Nephron (organoid): ENCODE data around the gene RPL36.

Source experiments
- H3K27ac Mint-ChIP-seq, 3 experiments: 2 replicates each; pipeline ENCODE4 v1.8.0; 2020; ENCODE audit warnings: mixed read lengths in 3 of 3, mild to moderate bottlenecking in 2 of 3, moderate library complexity in 1 of 3
- H3K27me3 Mint-ChIP-seq: 2 replicates; pipeline ENCODE4 v1.8.0; 2021; ENCODE audit warnings: low read depth, mild to moderate bottlenecking, moderate library complexity, mixed read lengths
- H3K36me3 Mint-ChIP-seq: 2 replicates; pipeline ENCODE4 v1.8.0; 2020; ENCODE audit warnings: low read depth, mixed read lengths
- H3K4me1 Mint-ChIP-seq: 2 replicates; pipeline ENCODE4 v1.8.0; 2020; ENCODE audit warnings: mixed read lengths
- H3K4me3 Mint-ChIP-seq, 3 experiments: 2 replicates each; pipeline ENCODE4 v1.8.0; 2020; ENCODE audit warnings: mild to moderate bottlenecking in 3 of 3, mixed read lengths in 3 of 3, moderate library complexity in 2 of 3
- H3K9me3 Mint-ChIP-seq: 2 replicates; pipeline ENCODE4 v1.8.0; 2020; ENCODE audit warnings: mixed read lengths
- CTCF ChIP-seq, 3 experiments: fragments of 200-600 bp; sonication (generic); IDR thresholded peaks; one replicate each; pipeline ENCODE4 v1.5.0; 2021; ENCODE audit warnings: antibody characterized with exemption in 3 of 3; ENCODE audit not compliant: unreplicated experiment in 3 of 3

RPL36 gene

GRCh38 chr19:5646703-5647102, 43.4 kb upstream of the RPL36 start:
- H3K4me1 Mint-ChIP-seq: no peaks in the 10 kb centered on the region

GRCh38 chr19:5648464-5648863, 41.6 kb upstream of the RPL36 start:
- H3K4me3 Mint-ChIP-seq: no peak overlapping the region
- H3K9me3 Mint-ChIP-seq: no peaks in the 10 kb centered on the region
- peaks cover 83% of the 10 kb centered on the region for H3K36me3 Mint-ChIP-seq
- H3K27me3 Mint-ChIP-seq: no peaks in the 10 kb centered on the region
- H3K4me1 Mint-ChIP-seq: no peaks in the 10 kb centered on the region
- TF ChIP-seq CTCF (IDR thresholded peaks at IDR 0.05; ENCODE audit: unreplicated experiment in 3 of 3): no peak
- no peak overlapping the region for H3K27ac Mint-ChIP-seq

More at GRCh38 chr19:5646703-5647102, 43.4 kb upstream of the RPL36 start:
- Mint-ChIP-seq H3K27me3 (no peaks in the 10 kb centered on the region), H3K4me3 (no peak overlapping the region), H3K9me3 (no peaks in the 10 kb centered on the region), H3K27ac (no peak overlapping the region), H3K36me3 (peaks cover 84% of the 10 kb centered on the region)
- TF ChIP-seq CTCF (IDR thresholded peaks at IDR 0.05; ENCODE audit: unreplicated experiment in 3 of 3): no peak

GRCh38 chr19:5651361-5651760, 38.7 kb upstream of the RPL36 start:
- Mint-ChIP-seq H3K27ac (no peak overlapping the region), H3K4me3 (no peak overlapping the region), H3K27me3 (no peaks in the 10 kb centered on the region), H3K4me1 (no peaks in the 10 kb centered on the region), H3K9me3 (no peaks in the 10 kb centered on the region), H3K36me3 (peaks cover 79% of the 10 kb centered on the region)
- no peak for TF ChIP-seq CTCF (IDR thresholded peaks at IDR 0.05; ENCODE audit: unreplicated experiment in 3 of 3)

GRCh38 chr19:5652261-5652660, 37.8 kb upstream of the RPL36 start:
- Mint-ChIP-seq H3K4me1 (no peaks in the 10 kb centered on the region), H3K36me3 (peaks cover 75% of the 10 kb centered on the region), H3K9me3 (no peaks in the 10 kb centered on the region), H3K4me3 (no peak overlapping the region), H3K27me3 (no peaks in the 10 kb centered on the region), H3K27ac (no peak overlapping the region)
- no peak for TF ChIP-seq CTCF (IDR thresholded peaks at IDR 0.05; ENCODE audit: unreplicated experiment in 3 of 3)

- H3K36me3 Mint-ChIP-seq: peaks cover 69% of the 10 kb centered on the region
- no peak overlapping the region for H3K27ac Mint-ChIP-seq
- H3K9me3 Mint-ChIP-seq: no peaks in the 10 kb centered on the region
- H3K27me3 Mint-ChIP-seq: no peaks in the 10 kb centered on the region
- H3K4me1 Mint-ChIP-seq: no peaks in the 10 kb centered on the region
- H3K4me3 Mint-ChIP-seq: no peak overlapping the region
- TF ChIP-seq CTCF (IDR thresholded peaks at IDR 0.05; ENCODE audit: unreplicated experiment in 3 of 3): no peak
These were observed 35.2 kb upstream of the RPL36 start for GRCh38 chr19:5654931-5655330.

GRCh38 chr19:5655412-5655811, 34.7 kb upstream of the RPL36 start:
- H3K27ac Mint-ChIP-seq: no peak overlapping the region
- peaks cover 65% of the 10 kb centered on the region for H3K36me3 Mint-ChIP-seq
- TF ChIP-seq CTCF (IDR thresholded peaks at IDR 0.05; ENCODE audit: unreplicated experiment in 3 of 3): no peak
- no peaks in the 10 kb centered on the region for H3K27me3 Mint-ChIP-seq
- H3K4me1 Mint-ChIP-seq: no peaks in the 10 kb centered on the region
- no peak overlapping the region for H3K4me3 Mint-ChIP-seq
- H3K9me3 Mint-ChIP-seq: no peaks in the 10 kb centered on the region
